ENCODE data around the gene AKAP11.

DNA sequence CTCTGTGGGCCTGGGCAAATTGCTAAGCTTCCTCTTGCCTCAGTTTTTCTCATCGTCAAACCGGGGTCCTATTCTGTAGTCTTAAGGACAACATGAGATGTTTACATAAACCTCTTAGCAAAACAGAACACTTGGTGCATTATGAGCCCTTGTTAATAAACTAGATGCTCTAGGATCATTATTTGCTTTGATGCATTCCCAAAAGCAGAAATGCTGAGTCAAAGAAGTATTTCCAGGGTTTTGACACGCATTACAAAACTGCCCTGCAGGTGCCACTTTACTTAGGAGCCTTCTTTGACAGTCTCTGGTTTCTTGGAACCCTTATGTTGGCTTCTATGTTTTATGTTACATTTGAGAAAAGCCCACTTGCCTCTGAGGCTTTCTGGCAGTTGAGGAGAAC is 12.1 kb downstream of the AKAP11 start:
- TF ChIP-seq, protein P1, sequence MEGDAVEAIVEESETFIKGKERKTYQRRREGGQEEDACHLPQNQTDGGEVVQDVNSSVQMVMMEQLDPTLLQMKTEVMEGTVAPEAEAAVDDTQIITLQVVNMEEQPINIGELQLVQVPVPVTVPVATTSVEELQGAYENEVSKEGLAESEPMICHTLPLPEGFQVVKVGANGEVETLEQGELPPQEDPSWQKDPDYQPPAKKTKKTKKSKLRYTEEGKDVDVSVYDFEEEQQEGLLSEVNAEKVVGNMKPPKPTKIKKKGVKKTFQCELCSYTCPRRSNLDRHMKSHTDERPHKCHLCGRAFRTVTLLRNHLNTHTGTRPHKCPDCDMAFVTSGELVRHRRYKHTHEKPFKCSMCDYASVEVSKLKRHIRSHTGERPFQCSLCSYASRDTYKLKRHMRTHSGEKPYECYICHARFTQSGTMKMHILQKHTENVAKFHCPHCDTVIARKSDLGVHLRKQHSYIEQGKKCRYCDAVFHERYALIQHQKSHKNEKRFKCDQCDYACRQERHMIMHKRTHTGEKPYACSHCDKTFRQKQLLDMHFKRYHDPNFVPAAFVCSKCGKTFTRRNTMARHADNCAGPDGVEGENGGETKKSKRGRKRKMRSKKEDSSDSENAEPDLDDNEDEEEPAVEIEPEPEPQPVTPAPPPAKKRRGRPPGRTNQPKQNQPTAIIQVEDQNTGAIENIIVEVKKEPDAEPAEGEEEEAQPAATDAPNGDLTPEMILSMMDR (IDR thresholded peaks at IDR 0.05; ENCODE audit: poor library complexity): no peak
- TF ChIP-seq EZH2 (IDR thresholded peaks at IDR 0.05; ENCODE audit: borderline replicate concordance): no peak
